ENCODE data around the gene HAUS3. TPM values are rescaled to one million over a fixed set of nuclear protein-coding genes. Genes with fewer than 3 reads are reported as not detected.
"Not testable (repeated sequence)": the region's sequence is repeated elsewhere in the genome, so short reads cannot be mapped to it uniquely, and the experiment has no call there.

HAUS3 gene
- total RNA-seq, 1 donor from 2014 or later: 9.0 TPM

- no peak for DNase-seq (ENCODE audit: low read depth, low spot score)
These were observed 34.8 kb upstream of the HAUS3 start for GRCh38 chr4:2276581-2277325.

GRCh38 chr4:2275546-2276251 is 33.8 kb upstream of the HAUS3 start:
- DNase-seq (ENCODE audit: low read depth, low spot score): no peak

- not testable (repeated sequence) for DNase-seq (ENCODE audit: low read depth, low spot score)
These were observed 33.1 kb upstream of the HAUS3 start for GRCh38 chr4:2275044-2275397.

GRCh38 chr4:2274320-2275043 is 32.6 kb upstream of the HAUS3 start:
- no peak for DNase-seq (ENCODE audit: low read depth, low spot score)

- no peak for DNase-seq (ENCODE audit: low read depth, low spot score)
These were observed 31.9 kb upstream of the HAUS3 start for GRCh38 chr4:2273657-2274319.

- DNase-seq (ENCODE audit: low read depth, low spot score): no peak
These were observed 31.3 kb upstream of the HAUS3 start for GRCh38 chr4:2273221-2273620.

GRCh38 chr4:2272828-2273120 is 30.9 kb upstream of the HAUS3 start:
- no peak for DNase-seq (ENCODE audit: low read depth, low spot score)

- no peak for DNase-seq (ENCODE audit: low read depth, low spot score)
These were observed 30.3 kb upstream of the HAUS3 start for GRCh38 chr4:2272026-2272827.

- DNase-seq (ENCODE audit: low read depth, low spot score): no peak
These were observed 29.5 kb upstream of the HAUS3 start for GRCh38 chr4:2271279-2272025.

- DNase-seq (ENCODE audit: low read depth, low spot score): no peak
These were observed 28.6 kb upstream of the HAUS3 start for GRCh38 chr4:2270341-2271165.

- DNase-seq (ENCODE audit: low read depth, low spot score): no peak
These were observed 27.8 kb upstream of the HAUS3 start for GRCh38 chr4:2269618-2270163.

GRCh38 chr4:2269206-2269531 is 27.2 kb upstream of the HAUS3 start:
- DNase-seq (ENCODE audit: low read depth, low spot score): no peak

- DNase-seq (ENCODE audit: low read depth, low spot score): no peak
These were observed 26.7 kb upstream of the HAUS3 start for GRCh38 chr4:2268357-2269205.

GRCh38 chr4:2267841-2268240 is 25.9 kb upstream of the HAUS3 start:
- DNase-seq (ENCODE audit: low read depth, low spot score): no peak

GRCh38 chr4:2267320-2267811 is 25.4 kb upstream of the HAUS3 start:
- DNase-seq (ENCODE audit: low read depth, low spot score): no peak

- DNase-seq (ENCODE audit: low read depth, low spot score): no peak
These were observed 24.9 kb upstream of the HAUS3 start for GRCh38 chr4:2266821-2267220.

- DNase-seq (ENCODE audit: low read depth, low spot score): no peak
These were observed 24.3 kb upstream of the HAUS3 start for GRCh38 chr4:2266181-2266580.
